HG02759 (cell line): ENCODE results near the gene EPC1.

Source experiments
- ATAC-seq: cut with Tn5 transposase; IDR thresholded peaks from one replicate; pipeline ENCODE4 v1.9.1; 2021; ENCODE audit warnings: mild to moderate bottlenecking, moderate library complexity; ENCODE audit not compliant: unreplicated experiment

The EPC1 gene

DNA sequence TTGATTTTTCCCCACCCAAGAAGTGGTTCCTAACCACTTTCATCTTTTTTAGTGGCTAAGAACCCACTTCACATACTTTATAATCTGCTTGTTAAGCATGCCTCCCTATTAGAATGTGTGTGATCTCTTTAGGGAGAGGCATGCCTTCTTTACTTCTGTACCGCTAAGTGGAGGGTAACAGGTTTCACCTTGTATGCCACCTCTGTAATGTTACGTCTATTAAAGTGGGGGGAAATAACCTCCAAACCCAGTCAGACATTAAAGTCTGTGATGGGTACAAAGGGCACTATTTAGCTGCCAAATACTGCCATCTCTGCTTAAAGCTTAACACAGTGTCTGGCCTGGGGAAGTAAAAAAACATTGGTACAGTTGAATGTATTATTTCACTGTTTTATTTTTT lies 51.9 kb downstream of the EPC1 start:
- ATAC-seq: no peak

DNA sequence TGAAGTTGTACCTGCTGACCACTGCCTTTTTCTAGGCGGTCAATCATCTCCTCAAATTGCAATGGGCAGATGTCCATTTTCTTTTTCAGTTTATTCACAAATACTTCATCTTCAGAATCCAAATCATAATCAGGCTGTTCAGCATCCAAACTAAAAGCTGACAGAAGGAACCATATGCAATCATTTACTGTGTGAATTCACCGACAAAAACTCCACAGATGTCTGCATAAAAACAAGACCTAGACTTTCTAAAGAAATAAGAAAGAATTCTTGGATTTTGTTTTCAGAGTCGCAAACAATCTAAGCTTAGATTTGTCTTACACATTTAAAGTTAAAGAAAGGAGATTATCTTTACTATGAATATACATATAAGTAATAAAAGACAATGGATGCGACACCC lies 53.4 kb downstream of the EPC1 start:
- ATAC-seq: no peak

DNA sequence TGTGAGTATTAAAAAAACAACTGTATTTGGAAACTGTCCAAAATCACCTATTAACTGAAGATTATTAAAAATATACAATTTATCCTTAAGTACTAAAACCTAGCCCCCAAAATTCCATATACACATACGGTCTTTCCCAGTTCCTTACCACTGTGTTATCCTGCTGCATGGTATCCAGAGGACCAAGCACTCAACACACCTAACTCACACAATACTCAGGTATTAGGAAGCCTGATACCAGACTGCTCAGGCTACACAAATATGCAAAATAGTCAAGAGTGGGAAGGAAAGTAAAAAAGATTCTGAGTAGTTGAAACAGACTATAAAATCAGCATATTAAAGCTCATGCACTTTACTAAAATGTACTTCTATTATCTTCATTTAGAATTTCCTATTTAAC lies 67.2 kb downstream of the EPC1 start:
- no peak for ATAC-seq

DNA sequence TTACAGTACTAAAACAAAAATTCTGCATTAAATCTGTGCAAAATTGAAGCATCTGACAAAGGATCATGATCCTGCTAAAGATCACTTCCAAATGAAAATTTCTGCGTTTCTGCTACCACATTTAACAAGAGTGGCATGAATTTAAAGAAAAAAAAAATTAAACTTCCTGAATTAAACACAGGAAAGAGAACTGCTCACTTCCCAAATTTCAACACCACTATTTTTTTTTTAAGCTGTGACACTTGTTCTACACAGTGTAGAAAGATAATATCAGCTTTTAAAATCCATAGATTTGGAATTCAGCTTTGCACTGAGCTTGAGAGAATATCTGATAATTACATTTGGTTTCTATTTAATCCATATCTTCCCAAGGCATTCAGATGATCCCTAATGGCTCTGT lies 73.6 kb downstream of the EPC1 start:
- no peak for ATAC-seq

DNA sequence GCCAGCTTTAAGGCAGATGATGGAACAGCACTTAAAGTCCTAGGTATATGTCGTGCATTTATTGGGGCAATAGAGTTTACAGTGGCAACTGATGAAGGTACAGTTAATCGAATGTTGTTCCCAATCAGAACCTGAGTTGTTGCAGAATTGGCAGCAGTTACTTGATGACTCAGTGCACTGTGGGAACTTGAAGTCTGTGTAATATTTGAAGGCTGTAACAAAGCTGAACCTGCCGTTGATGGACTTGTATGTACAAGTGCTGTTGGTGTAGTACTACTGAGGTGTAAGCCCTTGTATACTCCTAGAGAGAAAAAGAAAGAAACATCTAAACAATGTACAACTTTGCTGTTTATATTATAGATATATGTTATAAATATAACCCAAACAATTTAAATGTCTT lies 75.3 kb downstream of the EPC1 start:
- ATAC-seq: no peak

DNA sequence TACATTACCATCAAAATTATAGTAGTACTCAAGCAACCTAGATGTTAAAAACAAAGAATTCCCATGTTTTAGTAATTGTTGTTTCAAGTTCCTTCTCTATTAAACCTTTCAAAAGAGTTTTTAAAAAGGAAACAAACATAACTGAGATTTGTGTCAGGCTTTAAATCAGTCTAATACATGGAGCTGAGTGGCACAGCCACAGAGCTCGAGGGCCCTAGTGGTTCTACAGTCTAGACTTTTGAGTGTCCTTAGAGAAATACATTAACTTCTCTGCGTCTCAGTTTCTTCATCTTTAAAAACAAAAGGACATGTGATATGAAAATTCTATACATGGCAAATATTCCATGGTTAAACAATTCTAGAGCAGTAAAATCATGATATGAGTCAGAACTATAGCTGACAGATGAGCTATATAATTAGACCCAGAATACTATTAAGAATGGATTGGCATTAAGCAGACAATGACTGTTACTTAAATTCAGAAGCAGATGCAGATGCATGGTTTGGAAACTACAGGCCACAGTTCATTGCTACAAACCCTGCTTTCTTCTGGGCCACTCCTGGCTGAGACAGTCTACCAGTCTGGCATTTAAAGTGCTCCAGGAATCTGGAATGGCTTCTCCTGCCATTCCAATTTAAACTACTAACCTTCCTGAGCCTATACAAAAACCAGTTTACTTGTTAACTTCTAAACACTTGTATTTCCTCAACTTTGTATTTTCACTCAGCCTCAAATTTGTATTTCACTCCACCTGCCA lies 77.4 kb downstream of the EPC1 start:
- ATAC-seq: no peak

DNA sequence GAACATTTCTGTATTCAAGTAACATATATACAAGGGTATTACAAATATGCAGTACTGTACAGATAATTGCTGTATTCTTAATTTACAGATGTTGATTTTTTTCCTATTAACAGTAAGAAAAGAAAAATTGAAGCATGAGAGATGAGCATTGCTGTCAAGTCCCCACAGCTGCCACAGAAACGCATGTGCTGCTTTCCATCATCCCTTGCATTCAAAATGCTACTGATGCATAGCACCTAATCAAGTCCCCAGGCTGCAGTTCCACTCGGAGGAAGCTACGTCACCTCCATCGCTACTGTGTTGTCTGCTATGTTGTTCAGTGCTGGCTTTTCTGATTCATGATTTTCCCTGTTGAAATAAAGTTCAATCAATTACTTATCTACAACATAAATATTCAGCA lies 78.2 kb downstream of the EPC1 start:
- no peak for ATAC-seq

DNA sequence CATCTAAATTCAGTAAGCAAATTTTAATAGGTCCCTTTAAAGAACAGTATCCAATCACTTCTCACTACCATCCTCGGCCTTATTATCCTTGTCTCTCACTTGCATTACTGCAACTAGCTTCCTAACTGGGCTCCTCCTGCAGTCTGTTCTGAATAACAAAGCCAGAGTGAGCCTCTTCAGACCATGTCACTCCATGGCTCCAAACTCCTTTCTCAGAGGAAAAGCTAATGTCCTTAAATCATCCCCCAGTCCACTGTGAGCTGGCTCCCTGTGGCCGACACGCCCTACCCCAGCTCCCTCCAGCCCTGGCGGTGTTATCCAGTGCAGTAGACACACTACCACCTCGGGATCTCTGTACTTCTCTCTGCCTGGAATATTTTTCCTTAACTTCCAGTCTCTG lies 80.0 kb downstream of the EPC1 start:
- no peak for ATAC-seq

DNA sequence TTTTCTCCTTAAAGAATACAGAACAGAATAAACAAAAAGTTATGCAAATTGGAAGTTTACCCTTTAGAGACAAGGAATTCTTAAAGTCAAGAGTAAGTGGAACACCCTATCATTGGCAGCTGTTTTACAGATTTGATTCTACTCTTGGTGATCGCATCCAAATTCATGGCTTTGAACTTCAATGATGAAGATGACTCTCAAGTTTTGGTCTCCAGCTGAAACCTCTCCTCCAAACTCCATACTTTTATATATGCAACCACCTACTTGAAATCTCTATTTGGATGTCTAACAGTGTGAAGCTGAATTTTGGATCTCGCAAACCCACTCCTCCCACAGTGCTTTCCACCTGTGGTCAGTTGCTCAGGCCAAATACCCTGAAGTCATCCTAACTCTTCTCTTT lies 80.4 kb downstream of the EPC1 start:
- ATAC-seq: no peak

DNA sequence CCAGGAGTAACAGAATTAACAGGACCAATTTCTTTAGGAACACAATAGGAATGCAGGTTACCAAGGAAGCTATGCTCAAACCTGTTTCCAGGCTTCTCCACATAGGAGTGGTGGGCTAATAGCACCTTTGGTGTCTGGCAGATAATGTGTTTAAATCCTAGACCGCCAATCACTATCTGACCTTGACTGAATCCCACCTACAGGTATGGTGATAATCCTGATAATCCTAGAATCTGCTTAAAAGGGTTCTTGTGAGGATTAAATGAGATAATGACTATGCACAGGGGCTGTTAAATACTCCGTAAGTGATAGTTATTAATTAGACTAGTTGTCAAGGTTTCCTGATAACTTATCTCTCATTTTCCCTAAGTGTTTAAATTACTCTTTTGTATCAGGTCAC lies 81.2 kb downstream of the EPC1 start:
- ATAC-seq: no peak

DNA sequence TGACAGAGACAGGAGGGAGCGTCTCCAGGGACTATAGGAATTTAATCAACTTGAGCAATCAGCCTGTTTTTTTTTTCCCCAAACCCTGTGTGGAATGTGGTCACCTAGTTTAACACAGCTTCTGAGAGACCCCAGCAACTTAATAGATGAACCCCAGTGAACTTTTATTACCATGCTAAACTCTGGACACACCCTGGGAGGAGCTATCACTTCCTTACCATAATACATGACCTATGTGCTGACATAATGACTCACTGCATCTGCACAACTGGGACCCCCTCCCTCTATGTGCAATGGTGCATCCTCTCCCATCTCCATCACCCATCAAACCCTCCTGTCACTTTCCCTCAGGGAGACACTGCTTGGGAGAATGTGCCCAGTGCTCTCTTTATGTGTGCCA lies 83.7 kb downstream of the EPC1 start:
- no peak for ATAC-seq

DNA sequence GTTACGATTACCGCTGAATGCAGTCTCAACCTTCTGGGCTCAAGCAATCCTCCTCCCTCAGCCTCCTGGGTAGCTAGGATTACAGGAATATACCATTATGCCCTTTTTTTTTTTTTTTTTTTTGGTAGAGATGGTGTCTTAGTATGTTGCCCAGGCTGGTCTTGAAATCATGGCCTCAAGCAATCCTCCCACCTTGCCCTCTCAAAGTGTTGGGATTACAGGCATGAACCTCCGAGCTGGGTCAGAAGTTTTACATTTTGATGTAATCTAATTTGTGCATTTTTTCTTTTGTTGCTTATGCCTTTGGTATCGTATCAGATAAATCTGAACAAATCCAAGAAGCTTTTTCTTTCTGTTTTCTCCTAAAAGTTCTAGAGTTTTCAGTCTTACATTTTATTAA lies 87.4 kb downstream of the EPC1 start:
- no peak for ATAC-seq

DNA sequence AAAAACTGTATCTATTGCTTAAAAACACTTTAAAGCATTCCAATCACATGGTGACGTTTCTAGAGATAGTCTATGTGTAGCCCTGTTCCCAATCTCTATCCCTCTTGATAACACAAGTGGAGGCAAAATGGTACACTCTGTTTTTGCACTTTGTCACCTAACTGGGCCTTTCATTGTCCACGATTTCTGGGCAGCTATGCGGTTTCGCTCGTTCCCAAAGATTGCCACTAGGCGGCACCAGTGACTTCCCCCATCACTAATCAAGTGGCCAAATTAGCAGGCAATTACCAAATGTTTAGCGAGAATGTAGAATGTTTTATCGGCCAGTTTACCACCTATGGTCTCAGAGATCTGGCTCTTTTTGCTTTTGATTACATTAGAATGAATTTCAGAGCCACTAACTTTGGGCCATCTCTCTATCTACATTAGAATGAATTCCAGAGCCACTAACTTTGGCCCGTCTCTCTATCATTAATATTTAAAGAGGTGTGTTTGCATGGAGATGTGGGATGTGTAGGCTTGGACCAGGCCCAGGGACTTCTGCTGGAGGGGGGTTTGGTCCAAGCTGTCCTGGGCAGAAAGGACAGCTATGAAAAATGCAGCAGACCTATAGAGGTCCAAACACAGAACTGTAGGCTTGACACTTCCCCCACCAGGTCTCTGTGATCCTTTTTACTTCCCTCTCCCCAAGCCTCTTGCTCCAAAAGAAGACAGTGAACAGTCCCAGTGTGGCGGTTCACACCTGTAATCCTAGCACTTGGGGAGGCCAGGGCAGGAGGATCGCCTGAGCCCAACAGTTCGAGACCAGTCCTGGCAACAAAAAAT lies 90.1 kb downstream of the EPC1 start:
- ATAC-seq: peak; percentile 84

DNA sequence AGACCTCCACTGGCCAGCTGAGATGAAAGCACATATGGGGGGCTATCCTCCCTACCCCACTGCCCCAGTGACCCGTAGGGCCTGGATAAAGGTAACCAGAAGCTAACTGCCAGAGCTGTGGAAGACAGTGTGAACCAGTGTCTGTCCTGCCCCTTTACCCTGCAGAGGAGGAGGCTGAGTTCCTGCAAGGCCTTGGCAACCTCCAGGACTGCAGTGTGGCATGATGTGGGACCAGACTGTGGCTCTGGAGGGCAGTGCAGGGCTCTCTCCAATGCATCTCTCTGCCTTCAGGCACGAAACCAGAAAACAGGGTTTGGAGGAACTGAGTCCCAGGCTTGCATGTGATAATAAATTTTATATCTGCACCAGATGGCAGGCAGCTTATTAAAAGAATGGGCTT lies 93.1 kb downstream of the EPC1 start:
- no peak for ATAC-seq

DNA sequence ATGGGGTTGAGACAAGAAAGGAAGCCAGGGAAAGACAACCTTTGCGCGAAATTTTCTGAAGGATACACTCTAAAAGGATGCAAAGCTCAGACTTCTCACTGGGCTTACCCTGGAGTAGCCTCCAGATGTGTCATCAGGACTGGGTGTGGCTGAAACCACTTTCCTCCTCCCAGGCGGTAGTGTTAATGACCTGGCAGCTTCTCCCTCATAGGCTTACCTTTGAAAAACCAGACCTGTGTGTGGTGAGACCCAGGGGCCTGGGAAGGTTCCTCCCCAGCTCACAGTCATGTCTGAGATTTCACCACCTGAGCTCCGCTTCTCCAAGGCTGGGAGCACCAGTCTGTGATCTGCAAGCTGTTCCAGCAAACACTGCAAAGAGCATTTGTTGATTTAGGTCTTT lies 93.7 kb downstream of the EPC1 start:
- ATAC-seq: no peak

DNA sequence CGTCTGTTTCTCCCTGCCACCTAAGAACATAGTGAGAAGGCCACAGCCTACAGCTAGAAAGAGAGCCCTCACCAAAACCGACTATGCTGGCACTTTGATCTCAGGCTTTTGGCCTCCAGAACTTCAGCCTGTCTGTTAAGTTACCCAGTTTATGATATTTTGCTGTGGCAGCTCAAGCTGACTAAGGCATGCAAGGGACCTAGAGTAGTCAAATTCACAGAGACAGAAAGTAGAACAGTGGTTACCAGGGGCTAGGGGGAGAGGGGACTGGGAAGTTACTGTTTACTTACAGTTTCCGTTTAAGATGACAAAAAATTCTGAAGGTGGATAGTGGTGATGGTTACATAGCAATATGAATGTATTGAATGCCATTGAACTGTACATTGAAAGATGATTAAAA lies 96.5 kb downstream of the EPC1 start:
- ATAC-seq: peak; percentile 73

DNA sequence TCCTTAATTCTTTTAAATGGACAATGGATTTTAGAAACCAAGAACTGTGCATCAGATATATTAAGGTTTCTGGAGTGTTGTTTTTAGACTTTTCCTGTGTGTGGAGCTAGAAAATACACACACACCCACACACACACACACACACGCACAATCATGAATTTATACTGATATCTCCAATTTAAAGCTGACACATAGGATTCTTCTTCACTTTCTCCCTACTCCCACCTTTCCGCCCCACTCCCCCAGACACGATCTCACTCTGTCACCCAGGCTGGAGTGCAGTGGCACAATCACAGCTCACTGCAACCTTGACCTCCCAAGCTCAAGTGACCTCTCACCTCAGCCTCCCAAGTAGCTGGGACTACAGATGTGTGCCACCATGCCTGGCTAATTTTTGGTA lies 100.3 kb downstream of the EPC1 start:
- no peak for ATAC-seq

DNA sequence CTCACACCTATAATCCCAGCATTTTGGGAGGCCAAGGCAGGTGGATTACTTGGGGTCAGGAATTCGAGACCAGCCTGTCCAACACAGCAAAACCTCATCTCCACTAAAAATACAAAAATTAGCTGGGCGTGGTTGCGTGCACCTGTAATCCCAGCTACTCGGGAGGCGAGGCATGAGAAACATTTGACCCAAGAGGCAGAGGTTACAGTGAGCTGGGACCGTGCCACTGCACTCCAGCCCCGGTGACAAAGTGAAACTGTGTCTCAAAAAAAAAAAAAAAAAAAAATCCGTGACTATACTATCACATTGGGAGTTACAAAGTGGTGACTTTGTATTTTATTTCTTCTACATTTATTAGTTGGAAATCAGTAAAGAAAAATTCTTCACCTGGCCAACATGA lies 101.2 kb downstream of the EPC1 start:
- no peak for ATAC-seq

DNA sequence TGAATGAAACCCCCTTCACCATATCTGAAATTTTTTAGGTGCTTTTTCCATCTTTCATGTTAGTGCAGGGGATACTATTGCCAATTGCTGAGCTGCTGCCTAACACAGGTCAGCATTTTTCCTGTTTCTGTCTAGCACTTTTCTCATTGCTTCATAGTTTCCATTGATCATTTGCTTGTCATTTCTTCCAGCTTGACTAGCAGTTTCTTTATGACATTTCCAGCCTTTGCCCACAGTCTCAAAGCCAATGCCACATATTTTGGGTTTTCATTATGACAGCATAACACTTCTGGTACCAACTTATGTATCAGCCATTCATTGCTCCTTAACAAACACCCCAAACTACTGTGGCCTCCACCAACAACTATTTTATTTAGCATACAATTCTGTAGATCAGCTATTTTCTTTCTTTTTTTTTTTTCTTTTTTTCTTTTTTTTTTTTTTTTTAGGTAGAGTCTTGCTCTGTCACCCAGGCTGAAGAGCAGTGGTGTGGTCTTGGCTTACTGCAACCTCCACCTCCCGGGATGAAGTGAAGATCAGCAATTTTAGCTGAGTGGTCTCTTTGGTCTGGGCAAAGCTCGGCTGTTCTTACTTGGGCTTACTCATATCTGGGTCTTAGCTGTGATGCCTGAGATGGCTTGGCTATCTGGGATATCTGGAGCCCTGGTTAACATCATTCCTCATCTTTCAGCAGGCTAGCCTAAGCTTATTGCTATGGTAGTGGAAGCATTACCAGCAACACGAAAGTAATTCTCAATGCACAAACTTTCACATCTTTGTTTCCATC lies 102.3 kb downstream of the EPC1 start:
- ATAC-seq: peak; percentile 42

DNA sequence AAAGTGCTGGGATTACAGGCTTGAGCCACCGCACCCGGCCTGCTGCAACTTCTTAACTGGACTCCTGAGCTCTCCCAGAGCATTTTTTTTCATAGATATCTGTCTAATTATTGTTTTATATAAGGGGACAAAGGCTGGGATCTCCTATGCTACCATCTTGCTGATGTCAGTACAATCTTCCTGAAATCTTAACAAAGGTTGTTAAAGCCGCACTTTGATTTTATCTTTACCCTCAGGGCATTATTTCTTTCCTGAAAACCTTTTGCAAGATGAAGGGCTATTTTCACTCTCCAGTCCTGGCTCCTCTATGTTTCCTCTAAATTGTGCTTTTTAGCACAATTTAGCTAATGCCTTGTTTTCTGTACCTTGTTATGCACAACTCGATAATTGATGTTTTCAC lies 102.9 kb downstream of the EPC1 start:
- no peak for ATAC-seq

DNA sequence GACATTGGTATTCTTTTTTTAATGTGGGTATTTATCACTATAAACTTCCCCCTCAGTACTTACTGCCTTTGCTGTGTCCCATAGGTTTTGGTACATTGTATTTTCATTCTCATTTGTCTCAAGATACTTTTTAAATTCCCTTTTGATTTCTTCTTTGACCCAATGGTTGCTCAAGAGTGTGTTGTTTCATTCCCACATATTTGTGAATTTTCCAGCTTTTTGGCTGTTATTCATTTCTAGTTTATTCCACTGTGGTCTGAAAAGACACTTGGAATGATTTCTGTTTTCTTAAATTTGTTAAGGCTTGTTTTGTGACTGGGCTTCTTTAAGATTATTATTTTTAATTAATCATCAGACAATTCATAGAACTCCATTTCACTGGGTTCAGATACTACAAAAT lies 105.0 kb downstream of the EPC1 start:
- ATAC-seq: no peak

DNA sequence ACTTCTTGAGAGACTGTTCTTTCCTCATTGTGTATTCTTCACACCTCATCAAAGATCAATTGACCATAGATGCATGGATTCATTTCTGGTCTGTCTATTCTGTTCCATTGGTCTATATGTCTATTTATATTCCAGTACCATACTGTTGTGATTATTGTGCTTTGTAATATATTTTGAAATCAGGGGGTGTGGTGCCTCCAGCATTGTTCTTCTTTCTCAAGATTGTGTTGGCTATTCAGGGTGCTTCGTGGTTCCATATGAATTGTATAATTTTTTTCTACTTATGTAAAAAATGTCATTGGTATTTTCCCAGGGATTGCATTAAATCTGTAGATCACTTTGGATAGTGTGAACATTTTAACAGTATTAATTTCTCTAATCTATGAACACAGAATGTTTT lies 106.5 kb downstream of the EPC1 start:
- no peak for ATAC-seq
